ENCODE measurements around the gene GLA.

GLA gene

GRCh38 chrX:101348452-101349192 lies 59.1 kb downstream of the GLA start, which contains the start of gene TIMM8A:
Gene TIMM8A, minus strand, starts transcription at chrX:101348742. Its CDS starts 78 bp downstream, at chrX:101348664.
- peak; percentile 53 for DNase-seq

- no peak for DNase-seq
Observed at GRCh38 chrX:101347859-101348451, 59.8 kb downstream of the GLA start.
